ENCODE measurements around the gene EXOC3L2.

The EXOC3L2 gene

DNA sequence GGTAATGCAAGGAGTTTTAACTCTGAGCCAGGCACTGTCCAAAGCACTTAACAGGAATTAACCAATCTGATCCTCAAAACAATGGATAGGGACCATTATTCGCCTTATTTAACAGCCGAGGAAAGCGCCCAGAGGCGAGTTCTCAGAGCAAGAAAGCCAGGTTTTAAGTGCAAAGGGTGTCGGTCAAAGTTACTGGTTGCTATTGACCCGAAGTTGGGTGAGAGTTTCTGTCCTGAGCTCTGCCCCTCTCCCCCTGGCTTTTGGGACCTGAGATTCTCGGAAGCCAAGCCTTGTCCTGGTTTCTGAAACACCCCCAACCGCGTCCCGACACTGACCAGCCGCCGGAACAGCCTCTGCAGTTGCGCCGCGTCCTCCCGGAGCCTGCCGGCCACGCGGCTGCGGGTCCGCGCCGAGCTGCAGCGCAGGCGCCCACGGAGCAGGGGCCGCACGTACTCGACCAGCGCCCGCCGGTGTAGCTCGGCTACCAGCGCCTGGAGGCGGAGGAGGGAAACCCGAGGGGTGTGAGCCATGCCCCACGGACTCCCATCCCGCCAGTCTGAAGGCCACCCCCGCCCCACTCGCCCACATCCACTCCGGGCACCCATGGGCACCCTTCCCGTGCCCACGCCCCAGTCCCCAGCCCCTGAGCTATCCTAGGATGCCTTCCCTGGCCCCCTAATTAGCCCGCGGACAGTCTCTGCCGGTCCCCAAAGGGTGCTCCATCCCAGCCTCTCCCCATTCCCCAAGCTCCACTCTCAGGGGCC lies 27.8 kb downstream of the EXOC3L2 start:
- no peak for DNase-seq (ENCODE audit: low spot score)
- in situ Hi-C loops (cut with MboI; ENCODE audit: low pct_unique_long_range_greater_than_20kb, low sequenced_read_pairs, unreplicated experiment) = no loop called here
- no peak for TF ChIP-seq CTCF (IDR thresholded peaks at IDR 0.05; ENCODE audit: extremely low read depth, insufficient read depth, missing control alignments)

DNA sequence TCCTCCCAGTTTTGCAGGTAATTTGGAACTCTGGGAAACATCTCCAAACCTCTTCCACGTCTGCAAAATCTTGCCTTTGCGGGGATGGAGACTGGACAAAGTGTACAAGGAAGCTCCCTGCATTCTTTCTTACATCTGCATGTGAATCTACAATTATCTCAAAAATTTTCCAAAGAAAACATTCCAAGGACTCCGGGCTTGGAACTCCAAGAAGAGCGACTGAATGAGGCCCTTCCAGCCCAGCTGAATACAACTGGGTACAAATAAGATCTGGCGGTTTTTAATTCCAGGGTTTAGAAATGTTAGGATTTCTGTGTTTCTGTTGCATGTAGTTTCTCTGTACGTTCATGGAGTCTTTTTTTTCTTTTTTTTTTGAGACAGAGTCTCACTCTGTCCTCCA lies 28.5 kb downstream of the EXOC3L2 start:
- no peak for TF ChIP-seq CTCF (IDR thresholded peaks at IDR 0.05; ENCODE audit: extremely low read depth, insufficient read depth, missing control alignments)

GRCh38 chr19:45215391-45216191 lies 29.6 kb downstream of the EXOC3L2 start:
- DNase-seq (ENCODE audit: low spot score) = no peak
- no peak for TF ChIP-seq CTCF (IDR thresholded peaks at IDR 0.05; ENCODE audit: extremely low read depth, insufficient read depth, missing control alignments)
- in situ Hi-C loops (cut with MboI; ENCODE audit: low pct_unique_long_range_greater_than_20kb, low sequenced_read_pairs, unreplicated experiment) = no loop called here

More for the DNA sequence above, 28.5 kb downstream of the EXOC3L2 start:
- in situ Hi-C loops (cut with MboI; ENCODE audit: low pct_unique_long_range_greater_than_20kb, low sequenced_read_pairs, unreplicated experiment) = no loop called here
- no peak for DNase-seq (ENCODE audit: low spot score)

GRCh38 chr19:45213031-45213430 lies 32.2 kb downstream of the EXOC3L2 start:
- no peak for TF ChIP-seq CTCF (IDR thresholded peaks at IDR 0.05; ENCODE audit: extremely low read depth, insufficient read depth, missing control alignments)
- DNase-seq (ENCODE audit: low spot score) = no peak
- in situ Hi-C loops (cut with MboI; ENCODE audit: low pct_unique_long_range_greater_than_20kb, low sequenced_read_pairs, unreplicated experiment) = no loop called here

- DNase-seq (ENCODE audit: low spot score) = no peak
- TF ChIP-seq CTCF (IDR thresholded peaks at IDR 0.05; ENCODE audit: extremely low read depth, insufficient read depth, missing control alignments) = no peak
- in situ Hi-C loops (cut with MboI; ENCODE audit: low pct_unique_long_range_greater_than_20kb, low sequenced_read_pairs, unreplicated experiment) = no loop called here
These were observed 33.3 kb downstream of the EXOC3L2 start for GRCh38 chr19:45211751-45212381.

DNA sequence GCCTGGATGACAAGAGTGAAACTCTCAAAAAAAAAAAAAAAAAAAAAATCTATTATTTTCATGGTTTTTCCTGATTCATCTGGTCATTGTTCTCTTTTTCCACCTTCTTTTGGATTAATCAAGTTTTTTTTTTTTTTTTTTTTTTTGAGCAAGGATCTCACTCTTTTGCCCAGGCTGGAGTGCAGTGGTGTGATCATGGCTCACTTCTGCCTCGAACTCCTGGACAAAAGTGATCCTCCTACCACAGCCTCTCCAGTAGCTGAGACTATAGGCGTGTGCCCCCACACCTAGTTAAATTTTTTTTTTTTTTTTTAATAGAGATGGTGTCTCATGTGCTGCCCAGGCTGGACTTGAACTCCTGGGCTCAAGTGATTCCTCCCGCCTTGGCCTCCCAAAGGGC lies 38.9 kb downstream of the EXOC3L2 start:
- no peak for TF ChIP-seq CTCF (IDR thresholded peaks at IDR 0.05; ENCODE audit: extremely low read depth, insufficient read depth, missing control alignments)
- DNase-seq (ENCODE audit: low spot score) = no peak
- in situ Hi-C loops (cut with MboI; ENCODE audit: low pct_unique_long_range_greater_than_20kb, low sequenced_read_pairs, unreplicated experiment) = no loop called here
